SK-N-SH (cell line): ENCODE measurements around the gene PRG3.

Experiments
- RXRA ChIP-seq: IDR thresholded peaks from 2 replicates; pipeline ENCODE4 v1.4.0; 2012; ENCODE audit warnings: low read depth, mild to moderate bottlenecking, borderline replicate concordance
- TF ChIP-seq, protein P1 (sequence below): fragments of 200-600 bp; sonication (generic); IDR thresholded peaks from 2 replicates; pipeline ENCODE4 v1.6.1; 2017; ENCODE audit warnings: antibody characterized with exemption, mild to moderate bottlenecking, moderate library complexity

DNA sequence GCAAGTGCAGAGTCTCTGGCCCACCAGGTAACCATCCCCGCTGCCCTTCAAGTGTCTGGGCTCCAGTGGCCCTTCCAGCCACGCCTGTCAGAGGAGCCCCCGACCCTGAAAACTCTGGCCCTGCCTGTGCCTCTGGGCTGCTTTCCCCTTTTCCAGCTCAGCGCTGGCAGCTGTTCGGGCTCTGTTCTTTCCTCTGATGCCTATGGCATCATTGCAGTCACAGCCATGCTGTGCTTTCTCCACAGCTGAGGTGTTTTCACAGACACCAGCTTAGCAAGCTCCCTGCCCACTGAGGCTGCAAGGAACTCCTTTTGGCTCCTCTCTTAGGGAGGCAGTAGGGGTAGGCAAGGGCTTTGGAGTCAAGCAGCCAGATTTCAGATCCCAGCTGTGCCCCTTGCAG, 21.6 kb downstream of the PRG3 start:
- TF ChIP-seq, protein P1, sequence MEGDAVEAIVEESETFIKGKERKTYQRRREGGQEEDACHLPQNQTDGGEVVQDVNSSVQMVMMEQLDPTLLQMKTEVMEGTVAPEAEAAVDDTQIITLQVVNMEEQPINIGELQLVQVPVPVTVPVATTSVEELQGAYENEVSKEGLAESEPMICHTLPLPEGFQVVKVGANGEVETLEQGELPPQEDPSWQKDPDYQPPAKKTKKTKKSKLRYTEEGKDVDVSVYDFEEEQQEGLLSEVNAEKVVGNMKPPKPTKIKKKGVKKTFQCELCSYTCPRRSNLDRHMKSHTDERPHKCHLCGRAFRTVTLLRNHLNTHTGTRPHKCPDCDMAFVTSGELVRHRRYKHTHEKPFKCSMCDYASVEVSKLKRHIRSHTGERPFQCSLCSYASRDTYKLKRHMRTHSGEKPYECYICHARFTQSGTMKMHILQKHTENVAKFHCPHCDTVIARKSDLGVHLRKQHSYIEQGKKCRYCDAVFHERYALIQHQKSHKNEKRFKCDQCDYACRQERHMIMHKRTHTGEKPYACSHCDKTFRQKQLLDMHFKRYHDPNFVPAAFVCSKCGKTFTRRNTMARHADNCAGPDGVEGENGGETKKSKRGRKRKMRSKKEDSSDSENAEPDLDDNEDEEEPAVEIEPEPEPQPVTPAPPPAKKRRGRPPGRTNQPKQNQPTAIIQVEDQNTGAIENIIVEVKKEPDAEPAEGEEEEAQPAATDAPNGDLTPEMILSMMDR: no peak
- no peak for TF ChIP-seq RXRA
